ENCODE measurements around the gene RAB22A. TPM values are rescaled to one million over a fixed set of nuclear protein-coding genes. Genes with fewer than 3 reads are reported as not detected.
A peak's percentile ranks its signal among the peaks of the same experiment; 100 is the strongest.

RAB22A gene
- total and polyA plus RNA-seq, 9 of the 15 experiments (the other 6 are each of a cell fraction or from before 2014, with no cell fraction given) = 1.1 to 8.0 (median 6.7) TPM

GRCh38 chr20:58268936-58269619 is 40.4 kb upstream of the RAB22A start (continued):
- TF ChIP-seq ZFP91 (CRISPR knock-in tag; IDR thresholded peaks at IDR 0.05) (no peak), KLF16 (IDR thresholded peaks at IDR 0.05) (no peak), NR1H2 (CRISPR knock-in tag; IDR thresholded peaks at IDR 0.05) (no peak), RHOXF2B (CRISPR knock-in tag; conservative IDR thresholded peaks at IDR 0.05) (no peak), SNIP1 (IDR thresholded peaks at IDR 0.05; ENCODE audit: low read depth) (no peak), ARID1B (IDR thresholded peaks at IDR 0.05) (peak; percentile 70), EP300 (IDR thresholded peaks at IDR 0.05; ENCODE audit: low read length) (peak; percentile 38; the same call in 1 of the 2 replicates), NFIC (IDR thresholded peaks at IDR 0.05) (0 out of 2 replicates have a peak, but pooled peaks have one; percentile 26), ZNF436 (CRISPR knock-in tag; IDR thresholded peaks at IDR 0.05) (no peak), THRB (CRISPR knock-in tag; conservative IDR thresholded peaks at IDR 0.05) (0 out of 2 replicates have a peak, but pooled peaks have one; percentile 49), RNF2 (IDR thresholded peaks at IDR 0.05) (no peak), ZNF407 (IDR thresholded peaks at IDR 0.05; ENCODE audit: low read depth) (no peak), ZNF79 (CRISPR knock-in tag; IDR thresholded peaks at IDR 0.05; ENCODE audit: low read depth) (no peak), ETV1 (tag; conservative IDR thresholded peaks at IDR 0.05; ENCODE audit: low read depth) (peak; percentile 49), PURB (CRISPR knock-in tag; IDR thresholded peaks at IDR 0.05; ENCODE audit: low read depth) (no peak), BRD4 (IDR thresholded peaks at IDR 0.05) (no peak), EWSR1 (IDR thresholded peaks at IDR 0.05; ENCODE audit: borderline replicate concordance, low read depth, partially characterized antibody) (no peak), ELF1 (tag; IDR thresholded peaks at IDR 0.05) (no peak), ZKSCAN8 (CRISPR knock-in tag; IDR thresholded peaks at IDR 0.05) (0 out of 2 replicates have a peak, but pooled peaks have one; percentile 34)
